ENCODE results near the gene MOAP1.
"Not testable (repeated sequence)": the region's sequence is repeated elsewhere in the genome, so short reads cannot be mapped to it uniquely, and the experiment has no call there.

MOAP1 gene

GRCh38 chr14:93184391-93185348 lies at the start of gene MOAP1, which contains the start of gene LYSET:
TSS of gene MOAP1 (minus strand) at chr14:93184897. CDS start at chr14:93184242, 655 bp downstream.
TSS of gene LYSET (plus strand) at chr14:93185317. CDS start at chr14:93185406, 89 bp downstream.
- DNase-seq: peak; percentile 57

GRCh38 chr14:93233078-93233477 lies 48.4 kb upstream of the MOAP1 start:
- not testable (repeated sequence) for DNase-seq

- no peak for DNase-seq
Measured at GRCh38 chr14:93232159-93232558, 47.5 kb upstream of the MOAP1 start.

GRCh38 chr14:93231129-93231979 lies 46.7 kb upstream of the MOAP1 start:
- DNase-seq: no peak

- DNase-seq: no peak
Measured at GRCh38 chr14:93230539-93230938, 45.8 kb upstream of the MOAP1 start.

GRCh38 chr14:93228550-93228949 lies 43.9 kb upstream of the MOAP1 start:
- DNase-seq: no peak

- no peak for DNase-seq
Measured at GRCh38 chr14:93223565-93223964, 38.9 kb upstream of the MOAP1 start.

- DNase-seq: no peak
Measured at GRCh38 chr14:93220509-93220908, 35.8 kb upstream of the MOAP1 start.

GRCh38 chr14:93219103-93219726 lies 34.5 kb upstream of the MOAP1 start:
- DNase-seq: peak; percentile 15

GRCh38 chr14:93214598-93214997 lies 29.9 kb upstream of the MOAP1 start:
- no peak for DNase-seq

- no peak for DNase-seq
Measured at GRCh38 chr14:93212432-93212831, 27.7 kb upstream of the MOAP1 start.

GRCh38 chr14:93207468-93208308 lies 23.0 kb upstream of the MOAP1 start:
- peak; percentile 32 for DNase-seq

GRCh38 chr14:93206793-93207467 lies 22.2 kb upstream of the MOAP1 start, which contains the start of the genes GON7 and UBR7:
TSS of gene GON7 (minus strand) at chr14:93207065. CDS start at chr14:93207037, 28 bp downstream.
TSS of gene UBR7 (plus strand) at chr14:93207256. CDS start at chr14:93207292, 36 bp downstream.
- DNase-seq: peak; percentile 93

- DNase-seq: no peak
Measured at GRCh38 chr14:93201155-93201704, 16.5 kb upstream of the MOAP1 start.

- no peak for DNase-seq
Measured at GRCh38 chr14:93200553-93200952, 15.9 kb upstream of the MOAP1 start.

GRCh38 chr14:93199031-93199430 lies 14.3 kb upstream of the MOAP1 start:
- no peak for DNase-seq

GRCh38 chr14:93195316-93195999 lies 10.8 kb upstream of the MOAP1 start:
- DNase-seq: no peak

GRCh38 chr14:93186956-93187355 lies 2.3 kb upstream of the MOAP1 start:
- no peak for DNase-seq

GRCh38 chr14:93186466-93186865 lies 1.8 kb upstream of the MOAP1 start:
- no peak for DNase-seq

- DNase-seq: no peak
Measured at GRCh38 chr14:93185349-93185720, 638 bp upstream of the MOAP1 start.

Data from NCI-H226 (cell line).